Caco-2 (cell line): Measurements from ENCODE around the gene SMARCA2. TPM values are rescaled to one million over a fixed set of nuclear protein-coding genes. Genes with fewer than 3 reads are reported as not detected.

Experiments
- BruUV-seq: library from RNA; stranded (reverse); fragments of 400-500 nt; replicated peaks from 2 replicates; lab custom pipeline; 2021; lab: Mats Ljungman, UMichigan
- CTCF ChIA-PET: fragments of 300-600 bp; sonication (Branson Sonifier 250); formaldehyde crosslinking; loops from one replicate; lab custom pipeline; 2022; ENCODE audit warnings: antibody characterized with exemption; lab: Charles Lee
- POLR2A ChIA-PET: fragments of 300-600 bp; sonication (Branson Sonifier 250); formaldehyde crosslinking; loops from one replicate; lab custom pipeline; 2022; ENCODE audit warnings: antibody characterized with exemption; lab: Charles Lee
- DNase-seq, 2 experiments: peaks; one replicate each; pipeline versions ENCODE4 v3.0.0 to v3.0.0-alpha.2; 2020 to 2022
- H3K27me3 ChIP-seq: replicated peaks from 2 replicates; pipeline ENCODE4 v1.6.0; 2011; ENCODE audit warnings: low read length; ENCODE audit not compliant: control insufficient read depth, insufficient read depth
- H3K36me3 ChIP-seq: 2 replicates; pipeline ENCODE4 v1.5.1; 2011; ENCODE audit warnings: low read length; ENCODE audit not compliant: control insufficient read depth, insufficient read depth
- H3K4me1 ChIP-seq: fragments of 250-450 bp; sonication (Bioruptor Pico); 2 replicates; pipeline ENCODE4 v1.5.1; 2020; ENCODE audit warnings: mild to moderate bottlenecking
- H3K4me3 ChIP-seq: 2 replicates; pipeline ENCODE4 v1.5.1; 2011; ENCODE audit warnings: low read depth, mild to moderate bottlenecking, control low read depth, low read length
- H3K9me3 ChIP-seq: fragments of 250-450 bp; sonication (Bioruptor Pico); 2 replicates; pipeline ENCODE4 v1.5.1; 2020; ENCODE audit warnings: mild to moderate bottlenecking, moderate library complexity
- H3K27ac Mint-ChIP-seq: one replicate; pipeline ENCODE4 v1.8.0; 2022; ENCODE audit warnings: mixed read lengths; ENCODE audit not compliant: unreplicated experiment
- H3K27me3 Mint-ChIP-seq: one replicate; pipeline ENCODE4 v1.8.0; 2022; ENCODE audit warnings: mixed read lengths; ENCODE audit not compliant: insufficient read depth, unreplicated experiment
- H3K36me3 Mint-ChIP-seq: one replicate; pipeline ENCODE4 v1.8.0; 2022; ENCODE audit warnings: mild to moderate bottlenecking, mixed read lengths; ENCODE audit not compliant: insufficient read depth, unreplicated experiment
- H3K4me1 Mint-ChIP-seq: one replicate; pipeline ENCODE4 v1.8.0; 2022; ENCODE audit warnings: low read depth, mixed read lengths; ENCODE audit not compliant: unreplicated experiment
- H3K4me3 Mint-ChIP-seq: one replicate; pipeline ENCODE4 v1.8.0; 2022; ENCODE audit warnings: mild to moderate bottlenecking, moderate library complexity, mixed read lengths; ENCODE audit not compliant: unreplicated experiment
- H3K9me3 Mint-ChIP-seq: one replicate; pipeline ENCODE4 v1.8.0; 2022; ENCODE audit warnings: mixed read lengths; ENCODE audit not compliant: unreplicated experiment
- intact Hi-C: fragments of 100-400 bp; cut with micrococcal nuclease; formaldehyde crosslinking; loops from one replicate; pipeline ENCODE4 v1.10.0; 2022; ENCODE audit not compliant: unreplicated experiment
- total RNA-seq: library from RNA; stranded (reverse); gene quantifications from 2 replicates; pipeline ENCODE4 v1.2.3, GENCODE V29; 2022
- TF ChIP-seq, protein P1 (sequence below), 2 experiments: fragments of 200-600 bp in 1 of 2; IDR thresholded peaks; 1 replicate in 1 of 2; 2 replicates in 1 of 2; pipeline versions ENCODE4 v1.5.1 to v1.8.0; 2011 to 2022; ENCODE audit warnings: antibody characterized with exemption in 1 of 2, control low read depth in 1 of 2, inconsistent platforms in 1 of 2, low read depth in 1 of 2, low read length in 1 of 2, mild to moderate bottlenecking in 1 of 2, moderate library complexity in 1 of 2; ENCODE audit not compliant: insufficient read depth in 1 of 2, severe bottlenecking in 1 of 2, unreplicated experiment in 1 of 2

Gene SMARCA2
- total RNA-seq, 1 experiment from 2014 or later, result 13.5 TPM

DNA sequence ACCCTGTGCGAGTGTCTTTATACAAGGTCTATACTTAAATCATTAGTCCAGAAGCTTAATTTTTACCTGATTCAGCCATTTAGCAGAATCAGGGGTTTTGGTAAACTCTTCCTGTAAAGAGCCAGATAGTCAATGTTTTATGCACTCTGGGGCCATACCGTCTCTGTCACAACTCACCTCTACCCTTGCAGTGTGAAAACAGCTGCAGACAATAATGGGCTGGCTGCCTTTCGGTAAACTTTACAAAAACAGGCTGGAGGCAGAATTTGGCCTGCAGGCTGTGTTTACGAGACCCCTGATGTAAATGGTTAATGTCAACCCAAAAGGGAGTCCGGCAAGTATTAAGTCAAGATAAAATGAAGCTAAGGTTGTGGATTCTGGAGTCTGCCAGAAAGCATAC is 32.8 kb downstream of the SMARCA2 start:
- Mint-ChIP-seq H3K9me3 (no peaks in the 10 kb centered on the region), H3K27me3 (peaks cover 5% of the 10 kb centered on the region)
- TF ChIP-seq, protein P1, sequence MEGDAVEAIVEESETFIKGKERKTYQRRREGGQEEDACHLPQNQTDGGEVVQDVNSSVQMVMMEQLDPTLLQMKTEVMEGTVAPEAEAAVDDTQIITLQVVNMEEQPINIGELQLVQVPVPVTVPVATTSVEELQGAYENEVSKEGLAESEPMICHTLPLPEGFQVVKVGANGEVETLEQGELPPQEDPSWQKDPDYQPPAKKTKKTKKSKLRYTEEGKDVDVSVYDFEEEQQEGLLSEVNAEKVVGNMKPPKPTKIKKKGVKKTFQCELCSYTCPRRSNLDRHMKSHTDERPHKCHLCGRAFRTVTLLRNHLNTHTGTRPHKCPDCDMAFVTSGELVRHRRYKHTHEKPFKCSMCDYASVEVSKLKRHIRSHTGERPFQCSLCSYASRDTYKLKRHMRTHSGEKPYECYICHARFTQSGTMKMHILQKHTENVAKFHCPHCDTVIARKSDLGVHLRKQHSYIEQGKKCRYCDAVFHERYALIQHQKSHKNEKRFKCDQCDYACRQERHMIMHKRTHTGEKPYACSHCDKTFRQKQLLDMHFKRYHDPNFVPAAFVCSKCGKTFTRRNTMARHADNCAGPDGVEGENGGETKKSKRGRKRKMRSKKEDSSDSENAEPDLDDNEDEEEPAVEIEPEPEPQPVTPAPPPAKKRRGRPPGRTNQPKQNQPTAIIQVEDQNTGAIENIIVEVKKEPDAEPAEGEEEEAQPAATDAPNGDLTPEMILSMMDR (IDR thresholded peaks at IDR 0.05; ENCODE audit: insufficient read depth in 1 of 2, low read depth in 1 of 2, low read length in 1 of 2, severe bottlenecking in 1 of 2, unreplicated experiment in 1 of 2), result no peak

DNA sequence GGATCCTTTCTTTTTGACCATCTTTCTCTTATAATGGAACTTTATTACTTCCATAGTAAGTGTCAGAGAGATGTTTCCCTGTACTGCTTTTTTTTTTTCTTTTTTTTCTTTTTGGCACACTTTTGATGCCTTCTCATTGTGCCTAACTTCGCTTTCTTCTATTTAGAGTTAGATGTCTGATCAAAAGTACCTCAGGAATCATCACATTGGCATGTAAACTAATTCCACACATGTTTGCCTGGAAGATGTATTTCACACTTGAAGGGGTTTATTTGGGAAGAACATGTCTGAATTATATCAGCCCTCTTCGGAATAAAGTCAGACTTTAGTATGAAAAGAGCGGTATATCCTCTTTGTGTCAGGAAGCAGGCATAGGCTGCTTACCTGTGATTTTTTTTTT is 35.1 kb downstream of the SMARCA2 start:
- Mint-ChIP-seq H3K4me1 (no peaks in the 10 kb centered on the region), H3K9me3 (no peaks in the 10 kb centered on the region), H3K4me3 (no peak overlapping the region), H3K36me3 (no peaks in the 10 kb centered on the region), H3K27me3 (peaks cover 5% of the 10 kb centered on the region), H3K27ac (no peak overlapping the region)
- ChIA-PET CTCF (no interaction called here), POLR2A (no interaction called here)
- H3K9me3 ChIP-seq, result no peaks in the 10 kb centered on the region
- H3K4me1 ChIP-seq, result no peaks in the 10 kb centered on the region
- no peak for DNase-seq
- TF ChIP-seq, protein P1 (IDR thresholded peaks at IDR 0.05; ENCODE audit: insufficient read depth in 1 of 2, low read depth in 1 of 2, low read length in 1 of 2, severe bottlenecking in 1 of 2, unreplicated experiment in 1 of 2), result no peak
- intact Hi-C loops, result no loop called here
- no TSS peak for BruUV-seq
- H3K4me3 ChIP-seq, result no peak overlapping the region
- H3K27me3 ChIP-seq, result no peaks in the 10 kb centered on the region
- H3K36me3 ChIP-seq, result no peaks in the 10 kb centered on the region

More for the DNA sequence above, 32.8 kb downstream of the SMARCA2 start:
- Mint-ChIP-seq H3K27ac (no peak overlapping the region), H3K4me1 (peaks cover 5% of the 10 kb centered on the region), H3K4me3 (no peak overlapping the region), H3K36me3 (no peaks in the 10 kb centered on the region)
- ChIA-PET CTCF (no interaction called here), POLR2A (no interaction called here)
- H3K36me3 ChIP-seq, result no peaks in the 10 kb centered on the region
- intact Hi-C loops, result no loop called here
- no peaks in the 10 kb centered on the region for H3K27me3 ChIP-seq
- H3K4me1 ChIP-seq, result no peaks in the 10 kb centered on the region
- H3K4me3 ChIP-seq, result no peak overlapping the region
- no peaks in the 10 kb centered on the region for H3K9me3 ChIP-seq
- no TSS peak for BruUV-seq
- no peak for DNase-seq

DNA sequence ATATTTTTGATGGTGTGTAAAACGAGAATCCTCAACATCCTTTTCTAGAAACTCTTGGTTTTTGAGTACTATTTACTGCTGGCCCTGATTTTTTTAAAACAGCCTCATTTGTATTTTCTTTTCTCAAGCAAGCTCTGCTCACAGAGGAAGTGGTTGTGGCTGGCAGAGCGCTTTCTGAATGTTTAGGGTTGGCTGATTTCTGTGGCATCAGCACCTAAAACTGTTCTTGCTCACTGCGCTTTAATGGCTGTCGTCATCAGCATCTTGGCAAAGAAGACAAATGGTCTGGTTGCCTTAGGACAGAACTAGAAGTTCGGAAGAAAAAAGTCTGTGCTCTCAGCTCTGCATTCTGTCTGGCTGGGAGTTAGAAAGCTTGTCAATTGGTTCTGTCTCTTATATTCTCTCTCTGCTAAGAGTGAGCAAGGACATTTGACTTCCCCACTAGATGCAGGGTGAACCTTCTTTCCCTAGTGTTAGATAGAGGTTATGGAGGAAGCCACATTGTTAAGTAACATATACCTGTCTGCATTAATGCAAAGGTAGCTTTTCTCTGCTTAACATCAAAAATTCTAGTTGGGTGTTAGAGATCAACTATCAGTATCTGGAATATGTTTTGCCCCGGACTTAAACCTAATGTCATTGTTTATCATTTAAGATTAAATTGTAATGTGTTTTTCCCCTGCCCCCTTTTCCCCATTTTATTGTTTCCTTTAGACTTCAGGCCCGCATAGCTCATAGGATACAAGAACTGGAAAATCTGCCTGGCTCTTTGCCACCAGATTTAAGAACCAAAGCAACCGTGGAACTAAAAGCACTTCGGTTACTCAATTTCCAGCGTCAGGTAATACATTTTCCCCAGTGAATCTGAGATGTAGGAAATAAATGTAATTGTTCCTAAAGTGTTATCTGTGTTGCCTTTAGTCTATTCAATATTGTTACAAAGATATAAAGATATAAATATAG is 39.0 kb downstream of the SMARCA2 start:
- H3K4me1 ChIP-seq, result no peaks in the 10 kb centered on the region
- TF ChIP-seq, protein P1 (IDR thresholded peaks at IDR 0.05; ENCODE audit: insufficient read depth in 1 of 2, low read depth in 1 of 2, low read length in 1 of 2, severe bottlenecking in 1 of 2, unreplicated experiment in 1 of 2), result no peak
- Mint-ChIP-seq H3K27ac (no peak overlapping the region), H3K9me3 (no peaks in the 10 kb centered on the region), H3K4me1 (no peaks in the 10 kb centered on the region), H3K4me3 (no peak overlapping the region), H3K36me3 (no peaks in the 10 kb centered on the region), H3K27me3 (peaks cover 9% of the 10 kb centered on the region)
- no peak overlapping the region for H3K4me3 ChIP-seq
- no peaks in the 10 kb centered on the region for H3K27me3 ChIP-seq
- H3K36me3 ChIP-seq, result no peaks in the 10 kb centered on the region
- POLR2A ChIA-PET, result no interaction called here
- CTCF ChIA-PET, result no interaction called here
- no peaks in the 10 kb centered on the region for H3K9me3 ChIP-seq
- no TSS peak for BruUV-seq
- DNase-seq, result no peak
- intact Hi-C loops, result no loop called here
